H9 (cell line): Measurements from ENCODE around the gene RUNX1. TPM values are rescaled to one million over a fixed set of nuclear protein-coding genes. Genes with fewer than 3 reads are reported as not detected.

ENCODE experiments used
- DNase-seq: peaks from one replicate; pipeline ENCODE4 v3.0.0-alpha.2; 2017
- H2AFZ ChIP-seq: one replicate; pipeline ENCODE4 v1.6.1; 2013; ENCODE audit warnings: mild to moderate bottlenecking, low read length, control low read depth, moderate library complexity
- H2AK5ac ChIP-seq: 2 replicates; pipeline ENCODE4 v1.6.1; 2013; ENCODE audit warnings: low read length, control low read depth, mixed read lengths; ENCODE audit not compliant: insufficient read length
- H2BK120ac ChIP-seq: one replicate; pipeline ENCODE4 v1.6.1; 2013; ENCODE audit warnings: low read depth, mild to moderate bottlenecking, low read length, control low read depth, inconsistent platforms; ENCODE audit not compliant: poor library complexity, severe bottlenecking
- H2BK12ac ChIP-seq: 2 replicates; pipeline ENCODE4 v1.6.1; 2013; ENCODE audit warnings: low read length, control low read depth, mixed read lengths, low read depth; ENCODE audit not compliant: insufficient read length
- H2BK15ac ChIP-seq: 2 replicates; pipeline ENCODE4 v1.6.1; 2013; ENCODE audit warnings: low read depth, low read length, control low read depth
- H2BK20ac ChIP-seq: one replicate; pipeline ENCODE4 v1.6.1; 2013; ENCODE audit warnings: low read depth, mild to moderate bottlenecking, low read length, control low read depth, inconsistent platforms; ENCODE audit not compliant: poor library complexity, severe bottlenecking
- H2BK5ac ChIP-seq: 2 replicates; pipeline ENCODE4 v1.6.1; 2013; ENCODE audit warnings: low read length, control low read depth, mixed read lengths; ENCODE audit not compliant: insufficient read length
- H3K14ac ChIP-seq: 2 replicates; pipeline ENCODE4 v1.6.1; 2013; ENCODE audit warnings: low read length, control low read depth; ENCODE audit not compliant: insufficient read depth
- H3K18ac ChIP-seq: 2 replicates; pipeline ENCODE4 v1.6.1; 2013; ENCODE audit warnings: low read depth, mild to moderate bottlenecking, mixed read lengths, low read length, control low read depth; ENCODE audit not compliant: insufficient read length
- H3K23ac ChIP-seq: 2 replicates; pipeline ENCODE4 v1.6.1; 2013; ENCODE audit warnings: low read length, control low read depth, mixed read lengths, low read depth; ENCODE audit not compliant: insufficient read length
- H3K23me2 ChIP-seq: 2 replicates; pipeline ENCODE4 v1.6.1; 2013; ENCODE audit warnings: low read depth, mild to moderate bottlenecking, mixed read lengths, low read length, control low read depth; ENCODE audit not compliant: insufficient read length, poor library complexity, severe bottlenecking
- H3K27ac ChIP-seq: 2 replicates; pipeline ENCODE4 v1.5.1; 2013; ENCODE audit warnings: low read length, control low read depth, mixed read lengths, low read depth; ENCODE audit not compliant: insufficient read length
- H3K27me3 ChIP-seq: 2 replicates; pipeline ENCODE4 v1.6.1; 2013; ENCODE audit warnings: low read length, control low read depth, inconsistent platforms; ENCODE audit not compliant: insufficient read depth
- H3K4ac ChIP-seq: 2 replicates; pipeline ENCODE4 v1.6.1; 2013; ENCODE audit warnings: low read depth, mild to moderate bottlenecking, control low read depth, inconsistent platforms, low read length, moderate library complexity
- H3K4me1 ChIP-seq: 2 replicates; pipeline ENCODE4 v1.6.1; 2013; ENCODE audit warnings: low read length, control low read depth, inconsistent platforms; ENCODE audit not compliant: insufficient read depth
- H3K4me2 ChIP-seq: 2 replicates; pipeline ENCODE4 v1.6.1; 2013; ENCODE audit warnings: low read length, control low read depth, mixed read lengths; ENCODE audit not compliant: insufficient read length, insufficient read depth
- H3K56ac ChIP-seq: 2 replicates; pipeline ENCODE4 v1.6.1; 2013; ENCODE audit warnings: low read depth, mild to moderate bottlenecking, mixed read lengths, low read length, control low read depth; ENCODE audit not compliant: insufficient read length
- H3K79me1 ChIP-seq: 2 replicates; pipeline ENCODE4 v1.6.1; 2013; ENCODE audit warnings: low read depth, mild to moderate bottlenecking, moderate library complexity, low read length, control low read depth, inconsistent platforms; ENCODE audit not compliant: insufficient read depth, poor library complexity, severe bottlenecking
- H3K79me2 ChIP-seq: 2 replicates; pipeline ENCODE4 v1.6.1; 2013; ENCODE audit warnings: low read length, control low read depth, inconsistent platforms; ENCODE audit not compliant: insufficient read depth
- H3K9ac ChIP-seq: 2 replicates; pipeline ENCODE4 v1.6.1; 2013; ENCODE audit warnings: low read length, control low read depth, mixed read lengths; ENCODE audit not compliant: insufficient read length; ENCODE audit errors: extremely low read depth
- H3K9me3 ChIP-seq: one replicate; pipeline ENCODE4 v1.6.1; 2013; ENCODE audit warnings: low read depth, low read length, inconsistent platforms; ENCODE audit not compliant: control insufficient read depth
- H3T11ph ChIP-seq: one replicate; pipeline ENCODE4 v1.6.1; 2013; ENCODE audit warnings: mild to moderate bottlenecking, low read length, control low read depth, inconsistent platforms
- H4K20me1 ChIP-seq: one replicate; pipeline ENCODE4 v1.6.1; 2013; ENCODE audit not compliant: control insufficient read depth, insufficient read length, insufficient read depth
- H4K5ac ChIP-seq: 2 replicates; pipeline ENCODE4 v1.6.1; 2013; ENCODE audit warnings: low read depth, mild to moderate bottlenecking, mixed read lengths, low read length, control low read depth; ENCODE audit not compliant: insufficient read length
- H4K8ac ChIP-seq: replicated peaks from 2 replicates; pipeline ENCODE4 v1.6.1; 2013; ENCODE audit warnings: low read length, control low read depth, mixed read lengths, low read depth; ENCODE audit not compliant: insufficient read length
- H4K91ac ChIP-seq: 2 replicates; pipeline ENCODE4 v1.6.1; 2013; ENCODE audit warnings: low read depth, mild to moderate bottlenecking, moderate library complexity, mixed read lengths, low read length, control low read depth; ENCODE audit not compliant: insufficient read length
- H3K27ac Mint-ChIP-seq, 3 experiments: 2 replicates in 2 of 3; 3 replicates in 1 of 3; pipeline ENCODE4 v1.8.0; 2020 to 2021; ENCODE audit warnings: mixed read lengths in 3 of 3, mild to moderate bottlenecking in 1 of 3, moderate library complexity in 1 of 3
- H3K27me3 Mint-ChIP-seq: 2 replicates; pipeline ENCODE4 v1.8.0; 2021; ENCODE audit warnings: low read depth, mild to moderate bottlenecking, moderate library complexity, mixed read lengths
- H3K36me3 Mint-ChIP-seq, 3 experiments: 2 replicates in 2 of 3; 3 replicates in 1 of 3; pipeline ENCODE4 v1.8.0; 2020 to 2021; ENCODE audit warnings: low read depth in 3 of 3, mixed read lengths in 3 of 3; ENCODE audit not compliant: insufficient read depth in 1 of 3
- H3K4me1 Mint-ChIP-seq, 2 experiments: 2 replicates each; pipeline ENCODE4 v1.8.0; 2020; ENCODE audit warnings: mixed read lengths in 2 of 2
- H3K4me3 Mint-ChIP-seq, 2 experiments: 2 replicates in 1 of 2; 3 replicates in 1 of 2; pipeline ENCODE4 v1.8.0; 2020 to 2021; ENCODE audit warnings: mild to moderate bottlenecking in 2 of 2, mixed read lengths in 2 of 2, moderate library complexity in 1 of 2
- H3K9me3 Mint-ChIP-seq, 2 experiments: 2 replicates in 1 of 2; 3 replicates in 1 of 2; pipeline ENCODE4 v1.8.0; 2020; ENCODE audit warnings: mild to moderate bottlenecking in 2 of 2, mixed read lengths in 2 of 2, moderate library complexity in 1 of 2
- CTCF ChIP-seq: fragments of 200-600 bp; sonication (generic); conservative IDR thresholded peaks from 3 replicates; pipeline ENCODE4 v1.8.0; 2021; ENCODE audit warnings: antibody characterized with exemption, mild to moderate bottlenecking
- WGBS: extraction: QIAGEN DNeasy Blood & Tissue Kit; methylation state at CpG from one replicate; pipeline ENCODE4 v1.1.7; 2013; ENCODE audit warnings: missing lambda C conversion rate, low lambda C conversion rate, mixed read lengths; ENCODE audit not compliant: insufficient read length; ENCODE audit errors: extremely low coverage; 5-methylcytosine and 5-hydroxymethylcytosine counted together
- total RNA-seq: library from RNA; stranded (reverse); gene quantifications from 2 replicates; pipeline ENCODE4 v1.2.1, GENCODE V29; 2021

RUNX1 gene
- total RNA-seq, 1 experiment from 2014 or later: 0.72 TPM

- DNase-seq: no peak
- H3K14ac ChIP-seq: no peak overlapping the region
- H3K79me1 ChIP-seq: no peaks in the 10 kb centered on the region
- no peak overlapping the region for H3K9ac ChIP-seq
- no peaks in the 10 kb centered on the region for H3K9me3 ChIP-seq
- no peak overlapping the region for H3K18ac ChIP-seq
- no peaks in the 10 kb centered on the region for H3K27me3 ChIP-seq
- Mint-ChIP-seq H3K27ac (no peak overlapping the region), H3K4me1 (no peaks in the 10 kb centered on the region; a peak in 1 of 4 replicates), H3K4me3 (no peak overlapping the region), H3K27me3 (no peaks in the 10 kb centered on the region; the same call in 1 of the 2 replicates), H3K9me3 (no peaks in the 10 kb centered on the region; a peak in 1 of 5 replicates), H3K36me3 (peaks cover 0 to 2% (median 0%) of the 10 kb centered on the region in 3 experiments; a peak in 1 of 7 replicates)
- H3T11ph ChIP-seq: no peak overlapping the region
- no peak overlapping the region for H3K4me2 ChIP-seq
- no peak overlapping the region for H4K5ac ChIP-seq
- H3K23ac ChIP-seq: no peak overlapping the region
- no peaks in the 10 kb centered on the region for H3K79me2 ChIP-seq
- H2BK12ac ChIP-seq: no peak overlapping the region
- no peak overlapping the region for H3K56ac ChIP-seq
- H2BK5ac ChIP-seq: no peak overlapping the region
- H4K91ac ChIP-seq: no peak overlapping the region
- H4K20me1 ChIP-seq: no peaks in the 10 kb centered on the region
- H3K4ac ChIP-seq: no peak overlapping the region
- no peak overlapping the region for H2BK20ac ChIP-seq
- no peak overlapping the region for H4K8ac ChIP-seq
- no peak overlapping the region for H2AFZ ChIP-seq
- H3K23me2 ChIP-seq: no peaks in the 10 kb centered on the region
- no peaks in the 10 kb centered on the region for H3K4me1 ChIP-seq
- no CpG with 5 or more reads among the region's 8 CpGs for WGBS
- no peak overlapping the region for H2BK120ac ChIP-seq
- no peak for TF ChIP-seq CTCF
- H2AK5ac ChIP-seq: no peak overlapping the region
- no peak overlapping the region for H3K27ac ChIP-seq
- H2BK15ac ChIP-seq: no peak overlapping the region
Observed at GRCh38 chr21:35035581-35035980, 13.5 kb downstream of the RUNX1 start.
